Suprapubic skin (tissue), 3 donors: Measurements from ENCODE around the gene VIP.
"Not testable (repeated sequence)": the region's sequence is repeated elsewhere in the genome, so short reads cannot be mapped to it uniquely, and the experiment has no call there.

ENCODE experiments used
- CTCF ChIP-seq, 2 donors: fragments of 200-600 bp in 1 of 2; fragments of 450-650 bp in 1 of 2; sonication (generic) in 1 of 2; IDR thresholded peaks; one replicate each; pipeline ENCODE4 v1.5.1; 2016 to 2019; ENCODE audit warnings: antibody characterized with exemption in 2 of 2, mild to moderate bottlenecking in 1 of 2, moderate library complexity in 1 of 2
- EP300 ChIP-seq: sonication (generic); formaldehyde crosslinking; IDR thresholded peaks from one replicate; pipeline ENCODE4 v1.6.1; 2017; ENCODE audit warnings: antibody characterized with exemption
- POLR2A ChIP-seq, 2 donors: fragments of 450-650 bp; IDR thresholded peaks; one replicate each; pipeline ENCODE4 v1.6.1; 2017; ENCODE audit warnings: antibody characterized with exemption in 2 of 2, mild to moderate bottlenecking in 2 of 2, moderate library complexity in 2 of 2

GRCh38 chr6:152703750-152704149 is 46.8 kb upstream of the VIP start:
- TF ChIP-seq CTCF (IDR thresholded peaks at IDR 0.05); POLR2A (IDR thresholded peaks at IDR 0.05); EP300: not testable (repeated sequence)
